ENCODE data around the gene PPP1R15A.

GRCh38 chr19:48918071-48918470, 45.9 kb downstream of the PPP1R15A start:
- TF ChIP-seq TAF1 (IDR thresholded peaks at IDR 0.05; ENCODE audit: low read depth) (no peak), YY1 (IDR thresholded peaks at IDR 0.05; ENCODE audit: low read depth) (no peak), RAD21 (IDR thresholded peaks at IDR 0.05; ENCODE audit: low read depth) (no peak), CEBPB (IDR thresholded peaks at IDR 0.05) (no peak), EP300 (IDR thresholded peaks at IDR 0.05; ENCODE audit: borderline replicate concordance) (no peak), FOXM1 (IDR thresholded peaks at IDR 0.05; ENCODE audit: borderline replicate concordance, low read depth) (no peak), REST (IDR thresholded peaks at IDR 0.05; ENCODE audit: low read depth) (no peak), MAX (IDR thresholded peaks at IDR 0.05) (no peak), USF1 (IDR thresholded peaks at IDR 0.05) (no peak), TEAD4 (IDR thresholded peaks at IDR 0.05) (no peak), EGR1 (IDR thresholded peaks at IDR 0.05) (no peak), ZBTB7A (IDR thresholded peaks at IDR 0.05; ENCODE audit: low read depth) (no peak)

Measured in Ishikawa (cell line).